GM19438 (cell line): ENCODE measurements around the gene EBLN2.

Experiments used
- ATAC-seq: cut with Tn5 transposase; IDR thresholded peaks from one replicate; pipeline ENCODE4 v1.9.1; 2021; ENCODE audit warnings: low read depth; ENCODE audit not compliant: unreplicated experiment

The EBLN2 gene

DNA sequence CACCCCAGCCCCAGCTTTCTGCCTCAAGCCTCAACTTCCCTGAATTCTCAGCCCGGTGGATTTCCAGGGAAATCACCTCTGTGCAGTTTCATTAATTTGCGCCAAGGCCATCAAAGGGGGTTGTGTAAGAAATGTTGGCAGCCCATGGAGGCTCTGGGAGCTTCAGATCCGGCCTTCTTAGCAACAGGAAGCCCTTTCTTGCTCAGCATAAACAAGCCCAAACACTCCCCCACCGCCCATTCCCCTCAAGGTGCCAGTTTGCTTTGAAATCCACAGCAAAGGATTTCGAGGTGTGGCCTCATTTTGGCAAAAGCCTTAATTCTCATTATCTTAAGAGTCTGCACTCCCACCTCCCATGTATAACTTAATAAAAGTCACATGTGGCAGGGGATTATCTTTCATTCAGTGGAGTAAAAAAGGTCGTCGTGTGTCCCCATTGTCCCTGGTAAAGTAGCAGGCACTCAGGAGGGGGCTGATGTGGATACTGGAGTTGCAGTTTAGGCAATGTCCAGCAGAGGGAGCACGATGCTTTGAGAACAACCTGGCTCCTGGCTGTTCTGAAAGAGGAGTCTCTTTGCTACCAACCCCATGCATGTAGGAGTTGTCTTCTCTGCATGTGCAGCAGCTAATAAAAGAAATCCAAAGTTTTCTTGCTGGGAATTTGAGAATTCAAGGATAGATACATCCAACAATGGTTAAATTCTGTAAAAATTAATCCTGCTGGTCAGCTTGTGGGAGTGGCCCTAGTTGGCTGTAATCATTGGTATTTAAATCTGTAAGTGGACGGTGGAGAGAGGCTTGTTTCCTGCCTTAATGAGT is 39.5 kb downstream of the EBLN2 start:
- ATAC-seq = no peak

GRCh38 chr3:73101881-73102280 is 40.4 kb downstream of the EBLN2 start:
- no peak for ATAC-seq

DNA sequence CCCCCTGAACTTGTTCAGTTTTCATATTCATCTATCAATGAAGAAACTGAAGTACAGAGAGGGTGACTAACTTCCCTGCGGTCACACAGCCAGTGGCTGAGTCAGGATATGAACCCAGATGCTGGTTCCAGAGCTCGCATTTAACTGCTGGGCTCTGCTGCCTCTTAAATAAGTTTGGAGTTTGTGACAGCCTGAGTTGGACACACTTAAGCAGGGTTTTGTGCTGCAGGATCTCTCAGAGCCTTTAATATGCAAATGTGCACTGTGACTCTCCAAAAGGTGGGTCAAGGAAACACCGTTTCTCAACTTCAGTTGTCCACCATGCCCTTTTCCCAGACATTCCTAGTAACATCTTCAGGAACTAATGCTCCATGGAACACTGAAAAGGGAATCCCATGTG is 45.8 kb downstream of the EBLN2 start:
- ATAC-seq = no peak

- no peak for ATAC-seq
Measured at GRCh38 chr3:73107676-73108187, 46.3 kb downstream of the EBLN2 start.

DNA sequence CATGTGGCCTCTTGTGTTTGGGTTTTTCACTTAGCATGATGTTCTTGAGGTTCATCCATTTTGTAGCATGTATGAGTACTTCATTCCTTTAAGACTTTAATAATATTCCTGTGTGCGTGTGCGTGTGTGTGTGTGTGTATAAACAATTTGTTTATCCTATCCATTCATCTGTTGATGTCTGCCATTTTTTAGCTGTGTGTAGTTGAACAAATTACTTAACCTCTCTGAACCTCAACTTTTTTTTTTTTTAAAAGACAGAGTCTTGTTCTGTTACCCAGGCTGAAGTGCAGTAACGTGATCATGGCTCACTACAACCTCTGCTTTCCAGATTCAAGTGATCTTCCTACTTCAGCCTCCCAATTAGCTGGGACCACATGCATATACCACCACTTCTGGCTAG is 47.3 kb downstream of the EBLN2 start:
- ATAC-seq = no peak

- no peak for ATAC-seq
Measured at GRCh38 chr3:73110530-73110929, 49.1 kb downstream of the EBLN2 start.
